Fibroblast of lung (primary cell): ENCODE data around the gene WDR81. TPM values are rescaled to one million over a fixed set of nuclear protein-coding genes. Genes with fewer than 3 reads are reported as not detected.

ENCODE experiments used
- DNase-seq, 2 donors: peaks; one replicate each; pipeline versions ENCODE4 v3.0.0 to v3.0.0-alpha.2; 2010; ENCODE audit warnings: low read depth in 2 of 2
- H2AFZ ChIP-seq: 2 replicates; pipeline ENCODE4 v1.5.1; 2012; ENCODE audit warnings: low read length, control low read depth, inconsistent platforms
- H3K27ac ChIP-seq: 2 replicates; pipeline ENCODE4 v1.5.1; 2011; ENCODE audit warnings: low read length, control low read depth; ENCODE audit not compliant: insufficient read depth
- H3K27me3 ChIP-seq: 2 replicates; pipeline ENCODE4 v1.5.1; 2011; ENCODE audit warnings: mild to moderate bottlenecking, low read length; ENCODE audit not compliant: control insufficient read depth, insufficient read depth
- H3K36me3 ChIP-seq: 2 replicates; pipeline ENCODE4 v1.5.1; 2011; ENCODE audit warnings: low read length; ENCODE audit not compliant: control insufficient read depth, insufficient read depth
- H3K4me1 ChIP-seq: 2 replicates; pipeline ENCODE4 v1.5.1; 2011; ENCODE audit warnings: low read length; ENCODE audit not compliant: control insufficient read depth, insufficient read depth; ENCODE audit errors: extremely low read depth
- H3K4me2 ChIP-seq: 2 replicates; pipeline ENCODE4 v1.5.1; 2011; ENCODE audit warnings: low read length, control low read depth; ENCODE audit not compliant: insufficient read depth; ENCODE audit errors: extremely low read depth
- H3K4me3 ChIP-seq, 4 experiments: fragments of 200-600 bp in 1 of 4; sonication (generic) in 1 of 4; replicated peaks in 1 of 4; 2 replicates each; pipeline ENCODE4 v1.5.1; 2011 to 2016; ENCODE audit warnings: low read length in 4 of 4, low read depth in 3 of 4, mild to moderate bottlenecking in 3 of 4, control low read depth in 2 of 4, inconsistent platforms in 1 of 4, mixed read lengths in 1 of 4; ENCODE audit not compliant: insufficient read depth in 1 of 4; ENCODE audit errors: control extremely low read depth in 1 of 4
- H3K79me2 ChIP-seq: 2 replicates; pipeline ENCODE4 v1.5.1; 2012; ENCODE audit warnings: mild to moderate bottlenecking, low read length, inconsistent platforms; ENCODE audit not compliant: control insufficient read depth, insufficient read depth
- H3K9ac ChIP-seq: 2 replicates; pipeline ENCODE4 v1.5.1; 2011; ENCODE audit warnings: mild to moderate bottlenecking, low read length, control low read depth; ENCODE audit not compliant: insufficient read depth
- H3K9me3 ChIP-seq: 2 replicates; pipeline ENCODE4 v1.5.1; 2012; ENCODE audit warnings: low read depth, low read length; ENCODE audit not compliant: control insufficient read depth, insufficient read depth
- H4K20me1 ChIP-seq: 2 replicates; pipeline ENCODE4 v1.5.1; 2011; ENCODE audit warnings: low read length; ENCODE audit not compliant: control insufficient read depth, insufficient read depth; ENCODE audit errors: extremely low read depth
- EZH2 ChIP-seq: IDR thresholded peaks from 2 replicates; pipeline ENCODE4 v1.5.1; 2012; ENCODE audit warnings: low read length, control low read depth, mild to moderate bottlenecking; ENCODE audit errors: missing control alignments
- polyA plus RNA-seq, 2 donors: library from polyadenylated mRNA; depleted of rRNA in 1 of 2; stranded (reverse) in 1 of 2; unstranded in 1 of 2; fragments of >200 nt; gene quantifications; 2 replicates each; pipeline ENCODE4 v1.2.1, GENCODE V29; 2011 to 2012; ENCODE audit warnings: missing spikeins in 1 of 2
- total RNA-seq: library from RNA; depleted of rRNA; stranded (reverse); fragments of >200 nt; gene quantifications from 2 replicates; pipeline ENCODE4 v1.2.1, GENCODE V29; 2014
- TF ChIP-seq, protein P1 (sequence below), 2 donors: IDR thresholded peaks in 1 of 2; conservative IDR thresholded peaks in 1 of 2; 1 replicate in 1 of 2; 2 replicates in 1 of 2; pipeline ENCODE4 v1.5.1; 2011 to 2012; ENCODE audit warnings: low read length in 2 of 2, control low read depth in 1 of 2, inconsistent platforms in 1 of 2, low read depth in 1 of 2, mild to moderate bottlenecking in 1 of 2

Gene WDR81
- total and polyA plus RNA-seq, 2 donors (not counting 1 experiment from before 2014, with no cell fraction given), result 5.4 to 31.5 TPM

GRCh38 chr17:1755252-1755826 is 30.8 kb downstream of the WDR81 start:
- Histone ChIP-seq H3K4me2 (no peak overlapping the region), H3K36me3 (no peaks in the 10 kb centered on the region), H3K9me3 (no peaks in the 10 kb centered on the region), H2AFZ (no peak overlapping the region), H3K27ac (no peak overlapping the region), H4K20me1 (no peaks in the 10 kb centered on the region), H3K4me3 (no peak overlapping the region), H3K9ac (no peak overlapping the region), H3K27me3 (no peaks in the 10 kb centered on the region), H3K79me2 (no peaks in the 10 kb centered on the region), H3K4me1 (no peaks in the 10 kb centered on the region)
- no peak for DNase-seq
- TF ChIP-seq EZH2, result no peak
- TF ChIP-seq, protein P1, sequence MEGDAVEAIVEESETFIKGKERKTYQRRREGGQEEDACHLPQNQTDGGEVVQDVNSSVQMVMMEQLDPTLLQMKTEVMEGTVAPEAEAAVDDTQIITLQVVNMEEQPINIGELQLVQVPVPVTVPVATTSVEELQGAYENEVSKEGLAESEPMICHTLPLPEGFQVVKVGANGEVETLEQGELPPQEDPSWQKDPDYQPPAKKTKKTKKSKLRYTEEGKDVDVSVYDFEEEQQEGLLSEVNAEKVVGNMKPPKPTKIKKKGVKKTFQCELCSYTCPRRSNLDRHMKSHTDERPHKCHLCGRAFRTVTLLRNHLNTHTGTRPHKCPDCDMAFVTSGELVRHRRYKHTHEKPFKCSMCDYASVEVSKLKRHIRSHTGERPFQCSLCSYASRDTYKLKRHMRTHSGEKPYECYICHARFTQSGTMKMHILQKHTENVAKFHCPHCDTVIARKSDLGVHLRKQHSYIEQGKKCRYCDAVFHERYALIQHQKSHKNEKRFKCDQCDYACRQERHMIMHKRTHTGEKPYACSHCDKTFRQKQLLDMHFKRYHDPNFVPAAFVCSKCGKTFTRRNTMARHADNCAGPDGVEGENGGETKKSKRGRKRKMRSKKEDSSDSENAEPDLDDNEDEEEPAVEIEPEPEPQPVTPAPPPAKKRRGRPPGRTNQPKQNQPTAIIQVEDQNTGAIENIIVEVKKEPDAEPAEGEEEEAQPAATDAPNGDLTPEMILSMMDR (conservative IDR thresholded peaks at IDR 0.05 in 1 of 2, IDR thresholded peaks at IDR 0.05 in 1 of 2; ENCODE audit: low read depth in 1 of 2, low read length in 2 of 2), result no peak

- H3K79me2 ChIP-seq, result no peaks in the 10 kb centered on the region
- no peak overlapping the region for H3K4me2 ChIP-seq
- no peak overlapping the region for H3K9ac ChIP-seq
- no peaks in the 10 kb centered on the region for H3K4me1 ChIP-seq
- H2AFZ ChIP-seq, result no peak overlapping the region
- H3K36me3 ChIP-seq, result no peaks in the 10 kb centered on the region
- H4K20me1 ChIP-seq, result no peaks in the 10 kb centered on the region
- no peaks in the 10 kb centered on the region for H3K9me3 ChIP-seq
- no peaks in the 10 kb centered on the region for H3K27me3 ChIP-seq
- TF ChIP-seq EZH2, result no peak
- no peak overlapping the region for H3K4me3 ChIP-seq
- DNase-seq, result no peak
- no peak overlapping the region for H3K27ac ChIP-seq
Measured at GRCh38 chr17:1755827-1756262, 31.3 kb downstream of the WDR81 start.

GRCh38 chr17:1758807-1759206 is 34.3 kb downstream of the WDR81 start:
- Histone ChIP-seq H3K9ac (no peak overlapping the region), H3K27ac (no peak overlapping the region), H3K36me3 (no peaks in the 10 kb centered on the region), H3K4me1 (peaks cover 11% of the 10 kb centered on the region), H2AFZ (no peak overlapping the region), H3K9me3 (no peaks in the 10 kb centered on the region), H3K4me3 (no peak overlapping the region), H3K79me2 (no peaks in the 10 kb centered on the region), H4K20me1 (no peaks in the 10 kb centered on the region), H3K27me3 (no peaks in the 10 kb centered on the region), H3K4me2 (no peak overlapping the region)
- DNase-seq, result no peak
- no peak for TF ChIP-seq EZH2
- TF ChIP-seq, protein P1 (conservative IDR thresholded peaks at IDR 0.05 in 1 of 2, IDR thresholded peaks at IDR 0.05 in 1 of 2; ENCODE audit: low read depth in 1 of 2, low read length in 2 of 2), result no peak
